ENCODE data around the gene AGR3. TPM values are rescaled to one million over a fixed set of nuclear protein-coding genes. Genes with fewer than 3 reads are reported as not detected.

Gene AGR3
- polyA plus RNA-seq, 3 donors, result 1.8 to 4.4 (median 3.9) TPM

GRCh38 chr7:16845746-16846145 lies 36.0 kb downstream of the AGR3 start:
- H3K27ac ChIP-seq (ENCODE audit: low read depth, low read length), result no peak overlapping the region

GRCh38 chr7:16841681-16842080 lies 40.1 kb downstream of the AGR3 start:
- WGBS, 3 donors, result 90 to 93% (median 91%) methylated on average over 4 of the region's 4 CpGs
- H3K27ac ChIP-seq (ENCODE audit: low read depth, low read length), result no peak overlapping the region

DNA sequence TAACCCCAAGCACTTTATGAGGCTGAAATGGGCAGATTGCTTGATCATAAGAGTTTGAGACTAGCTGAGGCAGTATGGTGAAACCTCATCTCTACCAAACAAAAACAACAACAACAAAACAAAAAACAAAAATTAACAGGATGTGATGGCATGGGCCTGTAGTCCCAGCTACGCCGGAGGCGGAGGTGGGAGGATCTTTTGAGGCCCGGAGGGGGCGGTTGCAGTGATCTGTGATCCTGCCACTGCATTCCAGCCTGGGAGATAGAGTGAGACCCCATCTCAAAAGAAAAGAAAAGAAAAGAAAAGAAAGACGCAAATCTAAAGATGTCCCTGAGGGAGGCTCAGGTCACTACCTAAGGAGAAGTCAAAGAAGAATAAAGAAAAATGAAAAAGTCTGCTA lies 41.7 kb downstream of the AGR3 start:
- H3K27ac ChIP-seq (ENCODE audit: low read depth, low read length), result no peak overlapping the region
- WGBS, 3 donors, result 94 to 95% (median 95%) methylated on average over 6 of the region's 6 CpGs

GRCh38 chr7:16839646-16840045 lies 42.1 kb downstream of the AGR3 start:
- H3K27ac ChIP-seq (ENCODE audit: low read depth, low read length), result no peak overlapping the region
- 79 to 81% (median 80%) methylated on average over 2 of the region's 2 CpGs for WGBS, 3 donors

DNA sequence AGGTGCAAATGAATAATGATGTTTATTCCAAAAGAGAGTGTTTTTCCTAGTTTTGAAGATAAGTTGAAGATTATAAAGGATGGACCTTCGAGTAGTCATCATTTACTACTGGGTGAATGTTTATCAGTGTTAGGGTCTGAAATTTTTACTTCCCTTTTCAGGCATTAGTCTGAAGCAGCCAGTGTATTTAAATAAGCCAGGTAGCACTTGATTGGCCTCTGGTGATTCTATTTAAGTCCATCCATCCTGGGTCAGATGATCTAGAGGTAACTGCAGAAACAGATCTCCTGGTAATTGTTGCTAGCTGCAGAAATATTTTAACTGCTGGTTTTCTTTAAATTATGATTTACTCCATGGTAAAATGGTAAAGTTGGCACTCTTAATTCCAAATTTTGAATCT lies 42.9 kb downstream of the AGR3 start:
- no peak overlapping the region for H3K27ac ChIP-seq (ENCODE audit: low read depth, low read length)
- 74 to 88% (median 81%) methylated on average over 1 of the region's 1 CpG for WGBS, 3 donors

GRCh38 chr7:16838386-16838785 lies 43.4 kb downstream of the AGR3 start:
- WGBS, 3 donors, result 60 to 79% (median 61%) methylated on average over 3 of the region's 3 CpGs
- no peak overlapping the region for H3K27ac ChIP-seq (ENCODE audit: low read depth, low read length)

- 70 to 96% (median 72%) methylated on average over 5 of the region's 5 CpGs for WGBS, 3 donors
- H3K27ac ChIP-seq (ENCODE audit: low read depth, low read length), result no peak overlapping the region
These were observed 45.3 kb downstream of the AGR3 start for GRCh38 chr7:16836481-16836880.

DNA sequence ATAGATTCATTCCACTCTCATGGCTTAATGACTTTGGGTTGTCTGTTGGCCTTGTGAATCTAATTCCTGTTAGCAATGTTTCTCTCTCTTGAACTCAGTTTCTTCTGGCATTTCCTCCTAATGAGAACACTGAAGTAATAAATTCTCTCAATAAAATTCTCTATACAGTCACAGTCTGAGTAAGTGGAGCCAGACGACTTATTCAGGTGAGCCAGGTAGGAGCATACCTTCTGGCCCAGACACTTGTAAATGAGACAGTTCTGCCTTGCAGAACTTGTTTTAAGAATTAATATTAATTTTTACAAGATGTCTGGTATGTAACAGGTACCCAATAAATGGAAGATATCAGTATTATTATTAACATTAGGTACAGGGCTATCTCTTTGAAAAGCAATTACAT lies 48.4 kb downstream of the AGR3 start:
- WGBS, 3 donors, result 83 to 93% (median 92%) methylated on average over 1 of the region's 1 CpG
- H3K27ac ChIP-seq (ENCODE audit: low read depth, low read length), result no peak overlapping the region

DNA sequence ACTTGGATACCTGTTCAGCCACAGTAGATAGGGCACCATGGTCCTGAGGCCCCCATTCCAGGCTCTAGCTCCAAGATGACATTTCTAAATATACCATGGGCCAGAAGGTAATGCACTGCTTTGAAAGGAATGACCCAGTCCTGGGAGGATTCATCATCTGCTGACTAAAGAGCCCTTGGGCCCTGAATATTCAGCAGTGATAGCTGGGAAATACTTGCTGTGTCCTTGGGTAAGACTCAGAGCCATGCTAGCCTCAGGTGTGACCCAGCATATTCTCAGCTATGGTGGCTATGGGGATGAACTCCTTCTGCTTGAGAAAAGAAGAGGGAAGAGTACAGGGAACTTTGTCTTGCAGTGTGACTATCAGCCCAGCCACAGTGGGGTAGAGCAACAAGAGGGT lies 55.7 kb downstream of the AGR3 start:
- H3K27ac ChIP-seq (ENCODE audit: low read depth, low read length), result no peak overlapping the region

- 15 to 59% (median 58%) methylated on average over 3 of the region's 3 CpGs for WGBS, 3 donors
- no peak overlapping the region for H3K27ac ChIP-seq (ENCODE audit: low read depth, low read length)
These were observed 59.8 kb downstream of the AGR3 start for GRCh38 chr7:16822029-16822428.

GRCh38 chr7:16818732-16819131 lies 63.1 kb downstream of the AGR3 start:
- 86 to 91% (median 91%) methylated on average over 3 of the region's 3 CpGs for whole genome bisulfite sequencing, 3 donors
- H3K27ac ChIP-seq (ENCODE audit: low read depth, low read length), result no peak overlapping the region

DNA sequence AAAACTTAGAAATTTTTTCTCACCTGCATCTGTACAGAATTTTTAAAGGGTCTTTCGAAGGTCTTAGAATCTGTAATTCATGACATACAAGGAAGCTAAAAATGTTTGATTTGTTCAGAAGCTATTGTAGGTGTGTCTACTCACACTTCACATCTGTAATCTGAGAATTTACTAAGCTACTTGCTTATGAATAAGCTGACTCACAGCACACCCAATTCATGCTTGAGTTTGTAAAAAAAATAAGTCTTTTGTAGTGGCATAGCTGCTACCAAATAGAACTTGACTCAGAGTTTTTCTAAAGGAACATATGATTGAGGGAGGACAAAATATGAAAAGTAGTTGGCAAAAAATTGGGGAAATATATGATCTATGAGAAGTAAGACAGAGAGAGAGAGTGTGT lies 64.2 kb downstream of the AGR3 start:
- H3K27ac ChIP-seq (ENCODE audit: low read depth, low read length), result no peak overlapping the region
- 74 to 93% (median 88%) methylated on average over 1 of the region's 1 CpG for WGBS, 3 donors

GRCh38 chr7:16816824-16817223 lies 65.0 kb downstream of the AGR3 start:
- no peak overlapping the region for H3K27ac ChIP-seq (ENCODE audit: low read depth, low read length)
- WGBS, 3 donors, result 34 to 68% (median 60%) methylated on average over 2 of the region's 2 CpGs

DNA sequence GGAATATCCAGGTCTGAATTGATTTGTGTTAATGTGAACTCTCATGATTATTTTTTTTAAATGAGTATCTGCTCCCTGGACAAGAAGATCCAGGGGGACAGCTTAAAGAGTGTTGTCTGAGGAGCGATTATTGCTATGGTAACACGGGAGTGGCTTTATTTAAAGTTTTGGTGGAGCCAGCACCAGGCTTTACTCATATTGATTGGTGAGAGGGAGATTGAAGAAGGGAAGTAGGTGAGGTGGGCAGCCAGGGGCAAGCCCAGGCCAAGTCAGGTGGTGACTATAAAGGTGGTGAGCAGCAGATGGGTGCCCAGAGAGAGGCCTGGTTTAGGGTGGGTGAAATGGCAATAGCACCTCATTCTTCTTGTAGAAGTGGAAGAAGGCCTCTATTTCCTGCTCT lies 66.8 kb downstream of the AGR3 start:
- H3K27ac ChIP-seq (ENCODE audit: low read depth, low read length), result no peak overlapping the region
- 85 to 94% (median 93%) methylated on average over 2 of the region's 2 CpGs for WGBS, 3 donors

- 46 to 54% (median 53%) methylated on average over 3 of the region's 3 CpGs for WGBS, 3 donors
- no peak overlapping the region for H3K27ac ChIP-seq (ENCODE audit: low read depth, low read length)
These were observed 68.6 kb downstream of the AGR3 start for GRCh38 chr7:16813232-16813616.

DNA sequence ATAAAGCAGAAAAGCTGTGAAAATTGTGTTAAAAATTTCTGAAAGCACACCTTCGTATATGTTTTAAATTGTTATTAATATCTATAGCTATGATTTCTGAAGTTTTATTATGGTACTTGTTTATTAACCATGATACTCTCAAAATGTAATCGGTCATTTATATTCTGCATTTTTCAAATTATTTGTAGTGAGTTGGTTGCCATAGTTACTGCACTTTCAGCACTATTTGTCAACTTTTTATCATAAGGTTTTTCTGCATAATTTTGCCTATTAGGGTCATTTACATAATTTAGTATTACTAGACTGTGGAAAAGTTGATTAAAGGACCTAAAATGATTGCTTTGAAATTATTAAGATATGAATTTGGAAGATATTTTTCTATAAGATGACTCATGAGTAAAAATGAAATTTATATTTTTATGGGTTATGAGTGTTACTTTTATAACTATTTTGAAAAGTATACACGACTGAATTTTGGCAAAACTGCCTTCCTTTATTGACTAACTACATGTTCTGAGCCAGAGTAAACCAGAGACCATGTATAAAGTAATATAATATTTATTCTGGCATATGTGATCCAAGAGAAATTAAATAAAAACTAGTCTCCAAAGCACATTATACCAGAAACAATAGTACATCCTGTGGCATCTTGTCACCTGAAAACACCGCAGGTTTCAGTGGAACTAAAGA lies 69.1 kb downstream of the AGR3 start:
- WGBS, 3 donors, result 69 to 76% (median 73%) methylated on average over 4 of the region's 4 CpGs
- no peak overlapping the region for H3K27ac ChIP-seq (ENCODE audit: low read depth, low read length)

DNA sequence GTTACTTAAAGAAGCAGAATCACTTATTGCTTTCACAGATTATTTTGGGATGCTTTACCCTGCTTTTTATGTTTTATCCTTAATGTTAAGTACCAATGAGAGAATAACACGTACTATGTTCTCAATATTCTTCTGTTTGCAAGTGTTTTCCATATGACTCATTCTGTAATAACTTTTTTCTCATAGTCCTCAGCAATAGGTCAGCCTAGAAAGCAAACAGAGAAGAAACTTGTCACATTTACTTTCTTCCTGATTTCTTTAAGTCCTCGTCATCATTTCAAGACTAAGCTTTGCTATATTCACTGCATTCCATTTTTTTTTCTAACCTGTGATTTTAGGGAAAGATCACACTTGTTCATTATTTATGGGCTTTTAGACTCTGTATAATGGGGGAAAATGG lies 70.2 kb downstream of the AGR3 start:
- H3K27ac ChIP-seq (ENCODE audit: low read depth, low read length), result no peak overlapping the region
- WGBS, 3 donors, result 69 to 79% (median 69%) methylated on average over 2 of the region's 2 CpGs

DNA sequence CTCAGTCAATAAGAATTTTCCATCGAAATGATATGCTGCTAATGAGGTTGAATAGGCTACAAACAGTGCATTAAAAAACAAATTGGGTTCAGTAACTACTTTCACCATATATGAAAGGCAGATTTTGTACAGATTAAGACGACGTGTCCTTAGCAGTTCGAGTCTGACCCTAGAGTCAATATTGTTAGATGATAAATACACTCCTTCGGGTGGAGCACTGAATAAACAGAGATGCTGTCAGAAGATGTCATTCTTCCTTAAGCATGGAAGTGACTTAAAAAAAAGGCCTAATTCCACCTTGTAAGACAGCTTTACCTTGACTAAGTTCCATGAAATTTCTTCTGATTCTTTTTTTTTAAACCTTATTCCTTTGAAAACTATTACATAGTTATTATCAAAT lies 71.2 kb downstream of the AGR3 start:
- 47 to 89% (median 87%) methylated on average over 5 of the region's 5 CpGs for WGBS, 3 donors

DNA sequence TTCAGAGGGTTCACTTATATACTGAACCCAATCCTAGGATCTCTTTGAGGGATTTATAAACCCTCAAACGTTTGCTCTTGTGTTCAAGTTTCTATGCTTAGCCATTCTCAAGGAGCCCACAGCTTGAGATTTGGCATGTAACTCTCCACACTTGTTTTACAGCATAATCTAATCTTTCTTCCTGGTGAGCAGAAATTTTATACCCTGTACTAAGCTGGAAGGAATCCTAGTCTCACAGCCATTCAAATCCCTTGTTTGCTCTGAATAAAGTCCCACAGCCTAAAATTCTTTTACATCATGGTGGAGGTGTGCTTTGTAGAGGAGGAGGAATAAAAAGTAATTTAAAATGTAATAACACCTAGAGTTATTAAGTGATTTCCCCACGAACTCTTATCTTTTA lies 71.7 kb downstream of the AGR3 start:
- 31 to 83% (median 69%) methylated on average over 2 of the region's 2 CpGs for WGBS, 3 donors
- no peak overlapping the region for H3K27ac ChIP-seq (ENCODE audit: low read depth, low read length)

More for the DNA sequence above, 71.2 kb downstream of the AGR3 start:
- H3K27ac ChIP-seq (ENCODE audit: low read depth, low read length), result no peak overlapping the region
